T-helper 9 cell (primary cell): ENCODE results near the gene ZNF205.
A peak's percentile ranks its signal among the peaks of the same experiment; 100 is the strongest.
"Not testable (repeated sequence)": the region's sequence is repeated elsewhere in the genome, so short reads cannot be mapped to it uniquely, and the experiment has no call there.

ENCODE experiments used
- DNase-seq: peaks from one replicate; pipeline ENCODE4 v3.0.0-alpha.2; 2020

ZNF205 gene

GRCh38 chr16:3150346-3151218 lies 38.2 kb downstream of the ZNF205 start:
- DNase-seq, result peak; percentile 94

GRCh38 chr16:3152027-3152276 lies 39.6 kb downstream of the ZNF205 start:
- peak; percentile 17 for DNase-seq

GRCh38 chr16:3152277-3152990 lies 40.0 kb downstream of the ZNF205 start:
- peak; percentile 51 for DNase-seq

- DNase-seq, result no peak
Observed at GRCh38 chr16:3152991-3153368, 40.6 kb downstream of the ZNF205 start.

- DNase-seq, result no peak
Observed at GRCh38 chr16:3155181-3155580, 42.8 kb downstream of the ZNF205 start.

GRCh38 chr16:3155972-3156371 lies 43.6 kb downstream of the ZNF205 start:
- DNase-seq, result no peak

GRCh38 chr16:3157229-3158025 lies 45.0 kb downstream of the ZNF205 start:
- peak; percentile 56 for DNase-seq

GRCh38 chr16:3158026-3158509 lies 45.7 kb downstream of the ZNF205 start:
- no peak for DNase-seq

GRCh38 chr16:3158510-3159314 lies 46.3 kb downstream of the ZNF205 start:
- DNase-seq, result peak; percentile 96

GRCh38 chr16:3161235-3162018 lies 49.0 kb downstream of the ZNF205 start:
- no peak for DNase-seq

GRCh38 chr16:3164121-3164991 lies 52.0 kb downstream of the ZNF205 start:
- no peak for DNase-seq

- no peak for DNase-seq
Observed at GRCh38 chr16:3165111-3165822, 52.9 kb downstream of the ZNF205 start.

- DNase-seq, result no peak
Observed at GRCh38 chr16:3166505-3166886, 54.1 kb downstream of the ZNF205 start.

- DNase-seq, result not testable (repeated sequence)
Observed at GRCh38 chr16:3168729-3169128, 56.3 kb downstream of the ZNF205 start.
